ENCODE measurements around the gene NTSR1. TPM values are rescaled to one million over a fixed set of nuclear protein-coding genes. Genes with fewer than 3 reads are reported as not detected.

Gene NTSR1
- polyA plus RNA-seq, 1 donor, result 0.10 TPM

- no peak for DNase-seq (ENCODE audit: low read depth)
These were observed 62.3 kb downstream of the NTSR1 start for GRCh38 chr20:62770916-62771315.

- no peak for DNase-seq (ENCODE audit: low read depth)
These were observed 62.9 kb downstream of the NTSR1 start for GRCh38 chr20:62771396-62772102.

- DNase-seq (ENCODE audit: low read depth), result no peak
These were observed 63.5 kb downstream of the NTSR1 start for GRCh38 chr20:62772103-62772611.

- no peak for DNase-seq (ENCODE audit: low read depth)
These were observed 64.0 kb downstream of the NTSR1 start for GRCh38 chr20:62772619-62772989.

GRCh38 chr20:62772990-62773844, 64.6 kb downstream of the NTSR1 start:
- no peak for DNase-seq (ENCODE audit: low read depth)

GRCh38 chr20:62773845-62774714, 65.4 kb downstream of the NTSR1 start:
- DNase-seq (ENCODE audit: low read depth), result no peak

GRCh38 chr20:62774762-62775161, 66.1 kb downstream of the NTSR1 start:
- no peak for DNase-seq (ENCODE audit: low read depth)

GRCh38 chr20:62775206-62775605, 66.6 kb downstream of the NTSR1 start:
- DNase-seq (ENCODE audit: low read depth), result no peak

GRCh38 chr20:62776035-62776691, 67.5 kb downstream of the NTSR1 start:
- no peak for DNase-seq (ENCODE audit: low read depth)

- DNase-seq (ENCODE audit: low read depth), result no peak
These were observed 68.3 kb downstream of the NTSR1 start for GRCh38 chr20:62776692-62777527.

GRCh38 chr20:62777528-62777830, 68.8 kb downstream of the NTSR1 start:
- DNase-seq (ENCODE audit: low read depth), result no peak

- DNase-seq (ENCODE audit: low read depth), result no peak
These were observed 69.4 kb downstream of the NTSR1 start for GRCh38 chr20:62778058-62778457.

GRCh38 chr20:62778601-62779416, 70.2 kb downstream of the NTSR1 start:
- no peak for DNase-seq (ENCODE audit: low read depth)

- DNase-seq (ENCODE audit: low read depth), result no peak
These were observed 70.7 kb downstream of the NTSR1 start for GRCh38 chr20:62779417-62779685.

GRCh38 chr20:62780204-62780603, 71.6 kb downstream of the NTSR1 start:
- DNase-seq (ENCODE audit: low read depth), result no peak

- DNase-seq (ENCODE audit: low read depth), result no peak
These were observed 72.1 kb downstream of the NTSR1 start for GRCh38 chr20:62780696-62781095.

- DNase-seq (ENCODE audit: low read depth), result no peak
These were observed 73.7 kb downstream of the NTSR1 start for GRCh38 chr20:62782149-62782892.

- DNase-seq (ENCODE audit: low read depth), result no peak
These were observed 74.2 kb downstream of the NTSR1 start for GRCh38 chr20:62782893-62783278.

GRCh38 chr20:62784497-62784896, 75.9 kb downstream of the NTSR1 start:
- DNase-seq (ENCODE audit: low read depth), result no peak

Measured in forelimb muscle (tissue), 1 donor.